SIG-M5 treated with dmso at 0.1 percent for 504 hours (cell line): ENCODE data around the gene KIAA1755.

ENCODE experiments used
- DNase-seq: peaks from one replicate; lab custom pipeline; 2025; ENCODE audit not compliant: unreplicated experiment; lab: John Stamatoyannopoulos, UW

Gene KIAA1755

DNA sequence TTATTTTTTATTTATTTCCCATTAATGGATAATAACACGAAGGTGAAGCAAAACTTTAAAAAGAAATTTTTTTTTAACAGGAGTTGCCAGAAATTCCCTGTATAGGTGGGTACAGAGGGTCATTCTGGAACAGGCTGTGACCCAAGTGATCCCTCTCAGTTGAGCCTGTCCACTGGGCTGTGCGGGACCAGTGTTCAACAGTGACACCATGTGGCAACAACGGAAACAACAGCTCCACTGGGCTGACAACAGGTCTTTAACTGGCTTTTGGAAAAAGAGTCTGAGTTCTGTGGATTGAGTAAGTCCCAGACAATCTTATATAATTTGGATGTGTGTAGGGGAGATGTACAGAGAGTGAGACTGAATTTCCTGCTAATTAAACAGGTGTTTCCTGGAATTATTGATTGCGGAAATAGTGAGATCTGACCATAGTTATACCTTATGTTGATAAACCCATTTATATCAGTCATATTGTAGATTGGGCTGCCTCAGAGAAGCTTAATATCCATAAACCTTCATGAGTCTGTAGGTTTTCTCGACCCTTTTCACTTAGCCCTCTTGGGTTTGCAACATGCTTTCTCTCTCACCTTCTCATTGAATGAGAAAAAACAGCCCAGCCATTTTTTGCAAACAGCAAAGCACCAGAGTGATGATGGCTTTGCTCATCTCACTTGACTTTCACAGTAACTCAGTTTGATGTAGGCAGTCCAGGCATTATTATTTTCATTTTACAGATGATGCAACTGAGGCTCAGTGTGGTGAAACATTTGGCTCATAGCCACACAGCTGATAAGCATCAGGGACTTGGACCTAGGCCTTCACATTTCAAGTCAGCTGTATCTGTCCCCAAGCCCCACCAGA, 17.5 kb downstream of the KIAA1755 start:
- no peak for DNase-seq

DNA sequence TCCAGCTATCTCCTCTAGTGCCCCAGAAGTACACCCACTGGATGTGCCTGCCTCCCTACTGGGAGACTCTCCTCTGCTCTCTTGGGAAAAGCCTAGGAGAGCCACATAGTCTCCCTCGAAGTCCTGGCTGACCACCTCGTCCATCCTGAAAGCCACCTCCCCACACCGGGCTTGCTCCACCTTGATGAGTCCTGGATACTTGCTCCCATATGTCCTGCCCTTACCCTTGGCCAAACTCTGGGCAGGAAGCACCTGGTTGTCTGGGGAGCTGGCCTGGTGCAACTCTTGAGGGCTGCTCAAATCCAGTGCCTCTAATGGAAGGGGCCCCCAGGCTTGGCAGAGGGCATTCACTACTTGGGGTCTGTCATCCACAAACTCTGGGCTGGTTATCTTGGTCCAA, 19.3 kb downstream of the KIAA1755 start:
- DNase-seq: no peak

DNA sequence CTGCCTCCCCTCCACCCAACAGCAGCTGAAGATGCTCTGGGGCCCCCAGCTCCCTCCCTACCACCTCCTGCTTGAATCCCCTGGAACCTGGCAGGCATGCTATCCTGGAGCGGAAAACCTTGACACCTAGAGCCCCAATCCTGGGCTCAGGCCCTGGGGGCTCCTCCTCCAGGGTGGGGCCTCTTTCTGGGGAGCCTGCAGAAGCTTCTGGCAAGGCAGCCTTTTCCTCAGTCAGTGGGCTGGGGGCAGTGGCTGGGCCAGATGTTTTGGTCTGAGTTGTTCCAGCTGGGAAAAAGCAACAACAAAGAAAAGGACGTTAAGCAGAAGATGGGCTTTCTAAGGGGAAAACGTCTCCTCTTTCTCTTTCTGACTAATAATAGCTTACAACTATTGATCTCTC, 21.1 kb downstream of the KIAA1755 start:
- DNase-seq: no peak

DNA sequence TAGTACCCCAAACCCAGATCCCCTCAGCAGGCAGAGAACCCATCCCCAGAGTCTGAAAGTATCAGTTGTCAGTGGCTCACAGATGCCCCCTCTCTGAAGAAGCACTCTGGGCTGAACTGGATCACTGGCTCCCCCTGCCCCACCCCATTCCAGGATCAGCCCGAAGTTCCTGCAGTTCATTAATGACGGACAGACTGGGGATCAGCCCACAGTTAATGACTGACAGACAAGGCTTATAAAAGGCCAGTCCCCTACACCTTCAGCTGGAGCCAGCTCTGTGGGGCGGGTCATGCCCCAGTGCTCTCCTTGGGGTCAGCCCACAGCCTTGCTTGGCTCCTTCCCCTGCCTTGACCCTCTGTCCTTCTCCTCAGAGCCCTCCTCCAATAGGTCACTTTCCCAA, 21.7 kb downstream of the KIAA1755 start:
- no peak for DNase-seq

DNA sequence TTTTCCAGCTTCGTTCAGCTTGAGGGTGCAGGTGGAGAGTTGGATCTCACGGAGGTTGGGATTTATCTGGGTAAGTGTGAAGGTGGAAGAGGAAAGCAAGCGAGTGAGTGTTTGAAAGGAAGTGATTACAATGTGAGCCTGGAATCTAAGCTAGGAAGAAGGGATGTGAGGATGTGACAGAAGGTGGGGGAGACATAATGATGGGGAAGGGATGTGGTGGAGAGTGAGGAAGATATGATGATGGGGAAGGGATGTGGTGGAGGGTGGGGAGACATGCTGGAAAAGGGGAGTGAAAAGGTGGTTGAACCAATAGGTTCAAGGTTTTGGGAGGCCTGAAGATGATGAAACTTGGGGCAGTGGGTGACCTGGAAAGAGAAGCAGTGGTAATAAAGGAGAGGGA, 23.2 kb downstream of the KIAA1755 start:
- no peak for DNase-seq

DNA sequence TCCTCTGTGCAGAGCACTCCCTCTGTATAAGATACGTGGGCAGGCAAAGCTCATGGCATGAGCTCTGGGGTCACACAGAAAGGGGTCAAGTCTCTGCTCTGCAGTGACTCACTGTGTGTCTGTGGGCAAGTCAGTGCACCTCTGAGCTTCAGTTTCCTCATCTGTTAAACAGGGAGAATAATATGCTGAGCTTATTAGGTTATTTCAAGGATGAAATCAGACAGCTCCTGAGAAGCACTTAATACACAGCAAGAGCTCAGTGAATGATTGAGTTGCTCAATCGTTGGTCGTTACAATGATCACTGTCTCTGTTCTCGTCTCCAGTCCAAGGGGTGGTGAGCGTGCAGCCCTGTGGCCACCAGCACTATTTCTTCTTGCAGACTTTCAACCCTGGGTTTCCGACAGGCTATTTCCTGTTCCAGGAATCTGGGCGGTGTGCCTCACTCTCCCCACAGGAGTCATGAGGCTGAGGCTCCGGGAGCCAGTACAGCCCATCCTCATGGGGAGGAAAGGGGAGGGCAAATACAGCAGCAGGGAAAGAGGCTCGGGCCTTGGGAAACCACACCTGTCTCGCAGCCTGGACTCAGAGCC, 28.9 kb downstream of the KIAA1755 start:
- DNase-seq: no peak

DNA sequence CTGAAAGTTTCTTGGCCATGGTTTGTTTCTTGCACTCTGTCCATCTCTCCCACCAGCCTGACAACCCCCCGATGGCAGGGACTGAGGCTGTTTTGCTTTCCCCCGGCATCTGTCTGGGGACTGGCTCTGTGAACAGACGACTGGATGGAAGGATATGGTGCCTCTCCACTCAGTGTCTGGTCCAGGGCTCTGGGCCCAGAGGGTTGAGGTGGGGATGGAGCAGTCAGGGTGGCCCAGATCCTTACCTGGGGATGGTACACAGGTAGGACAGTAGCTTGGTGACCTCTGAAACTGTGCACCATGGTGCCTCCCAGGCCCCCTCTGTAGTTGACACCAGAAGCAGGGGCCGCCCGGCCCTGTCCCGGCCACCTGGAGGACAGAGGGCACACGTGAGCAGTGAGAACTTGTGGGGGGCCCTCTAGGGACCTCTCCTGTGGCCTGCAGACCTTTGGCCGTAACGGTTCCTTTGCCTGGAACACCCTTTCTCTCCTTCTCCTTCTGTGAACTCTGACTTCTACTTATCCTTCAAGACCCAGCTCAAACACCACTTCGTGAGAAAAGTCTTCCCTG, 29.5 kb downstream of the KIAA1755 start:
- DNase-seq: no peak

DNA sequence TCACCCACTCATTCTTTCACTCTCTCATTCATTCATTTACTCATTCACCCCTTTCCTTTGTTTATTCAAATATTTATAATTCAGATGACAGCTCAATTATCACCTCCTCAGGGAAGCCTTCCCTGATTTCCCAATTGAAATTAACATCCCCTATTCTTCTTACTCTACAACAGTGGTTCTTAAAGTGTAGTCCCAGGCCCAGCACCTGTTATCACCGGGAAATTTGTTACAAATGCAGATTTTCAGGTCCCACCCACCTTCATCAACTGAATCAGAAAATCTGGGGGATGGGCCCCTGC, 30.3 kb downstream of the KIAA1755 start:
- DNase-seq: no peak

DNA sequence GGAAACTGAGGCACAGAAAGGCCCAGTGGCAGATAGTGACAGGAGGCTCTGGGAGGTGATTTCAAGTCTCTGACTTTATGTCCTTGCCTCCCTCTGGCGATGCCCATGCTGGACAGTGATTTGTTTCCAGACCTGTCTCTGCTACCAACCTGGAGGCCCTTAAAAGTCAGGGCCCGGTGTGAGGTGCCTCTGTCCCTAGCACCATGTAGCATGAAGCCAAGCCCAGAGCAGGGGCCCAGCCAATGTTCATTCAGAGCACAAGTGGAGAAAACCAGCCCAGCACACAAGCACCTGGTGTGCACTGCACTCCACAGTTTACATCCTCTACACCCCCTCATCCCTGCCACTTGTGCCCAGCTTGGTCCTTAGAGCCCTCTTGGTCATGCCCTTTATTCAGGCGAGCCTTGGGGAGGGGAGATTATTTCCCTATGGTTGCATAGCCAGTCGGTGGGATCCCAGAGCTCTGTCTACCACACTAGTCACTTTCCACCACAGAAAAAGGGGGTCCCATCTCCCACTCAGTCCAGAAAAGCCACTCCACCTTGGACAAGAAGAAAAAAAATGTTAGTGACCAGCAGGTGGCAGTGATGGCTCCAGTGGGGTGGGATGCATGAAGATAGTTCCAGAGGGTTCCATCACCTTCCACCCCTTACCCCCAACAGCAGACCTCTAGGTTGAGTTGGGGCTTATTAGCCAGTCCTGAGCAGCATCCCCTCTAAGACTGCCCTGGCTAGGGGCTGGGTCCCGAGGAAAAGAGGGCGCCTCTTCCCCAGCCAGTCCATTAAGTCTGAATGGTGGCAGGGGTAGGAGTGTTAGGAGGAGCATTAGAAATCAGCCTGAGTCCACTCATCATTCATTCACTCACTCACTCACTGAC, 30.9 kb downstream of the KIAA1755 start:
- DNase-seq: no peak

DNA sequence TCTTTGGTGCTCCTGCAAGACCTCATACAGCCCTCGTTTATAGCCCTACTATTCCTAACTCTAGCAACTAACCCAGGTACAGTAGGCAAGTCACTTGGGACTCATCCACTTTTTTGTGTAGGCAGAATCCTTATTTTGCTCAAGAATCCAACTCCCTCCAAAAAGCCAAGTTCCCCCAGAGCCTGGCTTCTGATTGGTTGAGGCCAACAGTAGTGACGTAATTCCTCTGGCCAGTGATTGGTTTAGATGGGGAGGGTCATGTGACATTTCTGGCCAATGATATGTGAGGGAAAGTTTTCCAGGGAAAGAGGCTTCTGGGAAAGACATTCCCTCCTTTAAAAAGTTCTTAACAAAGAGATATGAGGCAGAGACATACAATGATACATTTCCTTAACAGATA, 32.1 kb downstream of the KIAA1755 start:
- DNase-seq: no peak

DNA sequence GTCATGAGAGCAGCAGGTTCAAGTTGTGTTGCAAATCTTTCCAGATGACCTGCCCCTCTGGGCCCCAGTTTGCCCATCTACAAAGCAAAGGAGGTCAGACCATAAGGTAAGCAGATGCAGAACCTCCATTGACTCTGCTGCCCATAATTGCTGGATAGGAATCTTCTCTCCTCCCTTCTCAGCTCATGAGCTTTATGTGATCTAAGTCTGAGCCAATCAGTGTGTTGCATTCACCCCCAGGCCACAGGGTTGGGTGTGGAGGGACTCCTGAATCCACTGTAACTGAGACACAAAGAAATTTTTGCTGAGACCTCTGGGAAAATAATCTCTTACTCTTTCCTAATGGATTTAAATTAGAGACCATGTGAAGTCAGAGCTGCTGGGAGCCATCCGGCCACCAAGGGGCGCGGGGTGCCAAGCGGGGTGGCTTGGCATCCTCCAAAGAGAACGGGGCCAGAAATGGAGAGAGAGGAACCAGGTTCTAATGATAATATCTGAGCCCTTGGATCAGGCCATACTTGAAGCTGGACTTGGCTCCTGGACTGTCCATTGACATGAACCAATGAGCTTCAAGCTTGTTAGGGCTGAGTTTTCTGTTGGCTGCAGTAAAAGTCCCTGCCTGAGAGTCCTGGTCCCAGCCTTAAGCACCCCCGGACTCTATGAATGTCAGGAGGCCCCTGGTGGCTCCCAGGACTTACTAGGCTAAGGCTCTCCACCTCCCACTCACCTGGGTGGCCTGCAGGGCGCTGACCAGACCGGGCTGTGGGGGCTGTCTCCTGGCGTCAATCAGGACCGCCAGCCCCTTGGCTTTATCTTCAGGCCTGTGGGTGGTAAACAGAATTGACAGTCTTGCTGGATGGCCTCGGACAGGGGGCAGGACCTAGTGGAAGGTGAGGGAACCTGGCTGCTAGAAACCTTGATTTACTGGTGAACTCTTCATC, 32.8 kb downstream of the KIAA1755 start:
- DNase-seq: no peak

DNA sequence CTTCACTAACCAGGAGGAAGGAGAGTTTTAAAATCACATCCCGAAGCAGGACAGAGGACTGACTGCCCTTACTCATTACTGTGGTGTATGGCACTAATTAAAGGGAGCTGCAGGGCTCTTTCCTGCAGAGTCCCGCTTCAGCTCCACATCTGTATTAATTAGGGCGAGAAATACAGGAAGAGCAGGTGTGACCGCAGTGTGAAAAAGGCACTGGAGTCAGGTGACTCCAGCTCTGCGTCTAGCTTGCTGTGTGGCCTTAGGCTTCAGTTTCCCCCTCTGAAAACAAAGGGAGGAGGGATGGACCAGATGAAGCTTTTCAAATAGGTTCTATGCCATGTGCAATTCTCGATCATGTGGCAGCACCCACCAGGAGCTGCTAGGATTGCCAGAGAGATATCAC, 34.0 kb downstream of the KIAA1755 start:
- DNase-seq: no peak

DNA sequence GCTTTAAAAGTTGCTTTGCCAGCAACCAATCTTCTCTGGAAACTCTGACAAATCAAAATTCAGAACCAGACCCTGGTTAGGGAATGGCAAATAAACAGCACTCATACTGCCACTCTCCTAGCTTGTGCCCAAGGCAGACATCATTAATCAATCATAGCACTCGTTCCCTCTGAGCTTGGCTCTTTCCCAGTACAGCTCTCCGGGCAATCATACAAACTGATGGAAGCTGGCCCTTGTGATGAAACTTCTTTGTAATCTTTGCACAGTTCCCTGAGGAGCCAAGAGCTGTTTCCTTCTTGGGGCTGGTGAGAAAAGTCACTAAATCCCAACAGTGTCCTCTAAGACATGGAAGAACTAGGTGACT, 34.7 kb downstream of the KIAA1755 start:
- DNase-seq: no peak

DNA sequence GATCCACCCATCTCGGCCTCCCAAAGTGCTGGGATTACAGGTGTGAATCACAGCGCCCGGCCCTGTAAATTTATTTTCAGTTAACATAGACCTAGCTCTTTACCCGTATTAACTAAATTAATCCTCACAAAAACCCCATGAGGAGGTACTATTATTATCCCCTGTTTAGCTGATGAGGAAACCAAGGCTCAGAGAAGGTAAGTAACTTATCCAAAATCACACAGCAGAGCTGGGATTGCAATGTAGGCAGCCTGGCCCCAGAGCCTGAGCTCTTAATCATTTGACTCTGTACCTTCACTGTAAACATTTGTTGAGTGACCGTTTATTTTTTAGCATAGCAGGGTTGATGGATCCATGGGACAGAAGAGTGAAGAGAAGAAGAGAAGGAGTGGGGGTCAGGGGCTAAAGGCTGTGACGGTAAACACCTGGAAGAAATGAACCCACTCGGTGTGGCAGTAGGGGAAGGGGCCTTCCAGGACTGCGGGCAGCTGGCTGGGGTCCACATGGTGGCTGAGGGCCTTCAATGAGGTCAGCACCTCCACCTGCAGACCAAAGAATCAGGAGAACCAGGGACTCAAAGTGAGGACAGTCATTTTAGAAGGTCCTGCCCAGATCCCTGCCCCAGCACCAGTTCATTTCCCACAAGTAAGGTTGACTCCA, 35.2 kb downstream of the KIAA1755 start:
- no peak for DNase-seq

DNA sequence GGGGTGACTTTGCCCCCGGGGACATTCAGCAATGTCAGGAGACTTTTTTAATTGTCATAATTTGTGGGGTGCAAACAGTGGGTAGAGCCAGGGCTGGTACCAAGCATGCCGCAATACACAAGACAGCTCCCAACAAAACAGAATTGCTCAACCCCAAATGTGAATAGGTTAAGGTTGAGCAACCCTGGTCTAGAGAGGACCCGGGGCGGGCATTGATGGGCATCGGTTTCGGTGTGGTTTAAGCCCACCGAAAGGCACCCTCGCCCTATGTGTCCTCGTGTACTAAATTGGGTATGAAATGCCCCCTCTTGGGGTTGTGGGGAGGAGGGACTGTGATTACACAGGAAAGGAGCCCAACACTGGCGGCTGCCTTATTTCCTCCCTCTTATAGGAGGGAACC, 36.0 kb downstream of the KIAA1755 start:
- peak; percentile 31 for DNase-seq

DNA sequence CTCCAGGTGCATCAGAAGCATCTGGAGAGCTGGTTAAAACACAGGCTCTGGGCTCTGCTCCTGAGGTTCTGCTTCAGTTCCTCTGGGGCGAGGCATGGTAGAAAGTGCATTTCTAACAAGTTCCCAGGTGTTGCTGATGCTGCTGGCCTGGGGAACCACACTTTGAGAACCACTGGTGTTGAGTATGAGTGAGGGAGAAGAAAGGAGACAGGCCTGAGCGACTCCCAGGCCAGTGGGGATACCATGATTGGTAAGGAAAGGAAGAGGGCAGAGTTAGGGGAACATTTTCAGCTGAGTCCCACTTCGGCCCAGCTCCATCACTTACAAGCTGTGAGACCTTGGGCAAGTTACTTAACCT, 36.8 kb downstream of the KIAA1755 start:
- no peak for DNase-seq

DNA sequence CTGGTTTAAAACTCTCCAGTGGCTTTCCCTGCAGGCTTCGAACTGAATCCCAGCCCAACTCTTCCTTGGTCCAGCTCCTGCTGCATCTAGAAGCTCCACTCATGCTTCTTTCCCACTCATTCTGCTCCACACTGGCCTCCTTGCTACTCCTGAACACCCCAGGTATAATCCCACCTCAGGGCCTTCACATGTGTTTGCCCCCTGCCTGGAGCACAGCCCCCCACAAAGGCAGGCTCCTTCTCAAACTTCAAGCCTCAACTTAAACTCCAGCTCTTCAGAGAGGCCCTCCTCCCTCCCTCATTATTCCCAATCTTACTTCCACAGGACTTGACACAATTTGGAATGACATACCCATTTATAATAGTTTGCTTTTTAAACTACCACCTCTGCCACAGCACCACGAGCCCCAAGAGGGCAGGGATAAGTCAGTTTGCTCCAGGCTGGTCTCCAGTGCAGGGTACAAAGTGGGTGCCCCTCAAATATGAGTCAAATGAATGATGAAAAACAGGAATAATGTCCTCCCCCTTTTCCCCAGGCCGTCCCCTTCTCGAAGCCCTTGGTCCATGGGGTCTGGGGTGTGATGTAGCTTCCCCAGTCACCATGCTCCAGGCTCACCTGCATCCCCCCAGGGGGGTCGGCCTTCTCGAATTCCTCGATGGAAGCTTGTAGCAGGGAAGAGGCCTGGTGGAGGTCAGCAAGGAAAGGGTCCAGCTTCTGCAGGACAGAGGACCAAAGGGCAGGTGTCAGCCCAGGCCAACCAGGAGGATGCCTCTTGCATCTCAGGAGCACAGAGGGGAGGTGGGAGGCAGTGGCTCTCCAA, 37.4 kb downstream of the KIAA1755 start:
- no peak for DNase-seq

DNA sequence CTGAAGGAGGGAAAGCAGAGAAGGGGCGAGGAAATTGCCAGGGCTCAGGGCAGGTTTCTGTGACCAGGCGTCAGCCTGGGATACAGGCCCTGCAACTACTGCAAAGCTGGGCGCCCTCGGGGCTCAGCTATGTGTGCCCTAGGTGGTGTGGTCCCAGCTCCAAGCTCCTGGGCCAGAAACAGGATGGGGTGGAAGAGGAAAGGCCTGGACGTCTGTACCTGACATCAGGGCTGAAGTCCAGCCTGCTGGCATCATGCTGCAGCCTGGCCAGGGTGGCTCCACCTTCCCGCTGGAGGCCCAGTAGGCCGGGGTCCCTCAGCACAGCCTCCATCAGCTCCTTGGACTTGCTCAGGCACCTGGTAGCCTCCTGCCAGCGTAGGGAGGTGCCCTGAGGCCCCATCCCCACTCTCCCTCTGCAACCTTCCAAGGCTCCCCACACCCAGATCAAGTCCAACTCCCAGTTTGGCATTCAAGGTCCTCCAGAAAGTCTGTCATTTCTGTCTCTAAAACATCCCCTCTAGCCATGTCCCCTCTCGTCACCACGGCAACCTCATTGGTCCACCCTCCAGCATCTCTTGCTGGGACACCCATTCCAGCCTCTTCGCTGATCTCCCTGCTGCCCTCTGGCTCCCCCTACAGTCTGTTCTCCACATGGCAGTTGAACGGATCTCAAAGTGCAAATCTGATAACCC, 38.2 kb downstream of the KIAA1755 start:
- DNase-seq: peak; percentile 56

DNA sequence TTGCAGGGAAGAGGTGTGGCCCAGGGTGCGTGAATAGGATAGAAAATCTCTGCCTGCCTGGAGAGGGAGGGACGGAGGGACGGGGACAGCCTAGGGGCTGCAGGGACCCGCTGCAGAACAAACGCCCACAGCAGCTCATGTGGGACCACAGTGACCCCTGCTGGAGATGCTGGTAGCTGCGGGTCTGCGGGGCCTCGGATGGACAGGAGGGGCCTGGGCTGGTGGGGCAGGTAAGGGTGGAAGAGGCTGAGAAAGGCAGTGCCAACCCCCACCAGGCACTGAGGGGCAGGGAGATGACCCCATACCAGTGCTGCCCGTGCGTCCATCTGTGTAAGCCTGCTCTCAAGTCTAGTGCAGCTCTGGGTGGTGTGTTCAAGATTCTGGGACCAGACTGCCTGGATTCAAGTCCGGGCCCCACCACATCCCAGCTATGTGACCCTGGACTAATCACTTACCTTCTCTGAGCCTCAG, 39.4 kb downstream of the KIAA1755 start:
- peak; percentile 41 for DNase-seq
